Cardiac fibroblast (primary cell): Measurements from ENCODE around the gene ETFB.

Source experiments
- DNase-seq, 2 donors: peaks; one replicate each; pipeline versions ENCODE4 v3.0.0 to v3.0.0-alpha.2; 2010; ENCODE audit warnings: low read depth in 2 of 2
- H3K4me3 ChIP-seq, 2 donors: replicated peaks in 1 of 2; 1 replicate in 1 of 2; 2 replicates in 1 of 2; pipeline ENCODE4 v1.5.1; 2011; ENCODE audit warnings: low read depth in 2 of 2, low read length in 2 of 2, mild to moderate bottlenecking in 2 of 2, moderate library complexity in 1 of 2
- CTCF ChIP-seq: IDR thresholded peaks from one replicate; pipeline ENCODE4 v1.5.1; 2011; ENCODE audit warnings: low read depth, mild to moderate bottlenecking, low read length, inconsistent platforms

Gene ETFB

GRCh38 chr19:51357952-51358351 is 8.2 kb downstream of the ETFB start:
- TF ChIP-seq CTCF: no peak
- no peak for DNase-seq
- no peak overlapping the region for H3K4me3 ChIP-seq

- H3K4me3 ChIP-seq: no peak overlapping the region
- TF ChIP-seq CTCF: no peak
- DNase-seq: no peak
Measured at GRCh38 chr19:51356159-51356801, 9.9 kb downstream of the ETFB start.

- H3K4me3 ChIP-seq: no peak overlapping the region
- no peak for TF ChIP-seq CTCF
- DNase-seq: peak in 1 of 2 donors; percentile 61
Measured at GRCh38 chr19:51354742-51355148, 11.4 kb downstream of the ETFB start.

- no peak overlapping the region for H3K4me3 ChIP-seq
- TF ChIP-seq CTCF: no peak
- DNase-seq: no peak
Measured at GRCh38 chr19:51354103-51354741, 12.0 kb downstream of the ETFB start.

- no peak for TF ChIP-seq CTCF
- DNase-seq: no peak
- H3K4me3 ChIP-seq: no peak overlapping the region
Measured at GRCh38 chr19:51352783-51353360, 13.3 kb downstream of the ETFB start.

GRCh38 chr19:51351266-51351990 is 14.8 kb downstream of the ETFB start:
- no peak overlapping the region for H3K4me3 ChIP-seq
- no peak for TF ChIP-seq CTCF
- DNase-seq: no peak
